H9 (cell line): ENCODE results near the gene SGIP1. TPM values are rescaled to one million over a fixed set of nuclear protein-coding genes. Genes with fewer than 3 reads are reported as not detected.

Experiments
- DNase-seq: peaks from one replicate; pipeline ENCODE4 v3.0.0-alpha.2; 2017
- H2AFZ ChIP-seq: one replicate; pipeline ENCODE4 v1.6.1; 2013; ENCODE audit warnings: mild to moderate bottlenecking, low read length, control low read depth, moderate library complexity
- H2AK5ac ChIP-seq: 2 replicates; pipeline ENCODE4 v1.6.1; 2013; ENCODE audit warnings: low read length, control low read depth, mixed read lengths; ENCODE audit not compliant: insufficient read length
- H2BK120ac ChIP-seq: one replicate; pipeline ENCODE4 v1.6.1; 2013; ENCODE audit warnings: low read depth, mild to moderate bottlenecking, low read length, control low read depth, inconsistent platforms; ENCODE audit not compliant: poor library complexity, severe bottlenecking
- H2BK12ac ChIP-seq: 2 replicates; pipeline ENCODE4 v1.6.1; 2013; ENCODE audit warnings: low read length, control low read depth, mixed read lengths, low read depth; ENCODE audit not compliant: insufficient read length
- H2BK15ac ChIP-seq: 2 replicates; pipeline ENCODE4 v1.6.1; 2013; ENCODE audit warnings: low read depth, low read length, control low read depth
- H2BK20ac ChIP-seq: one replicate; pipeline ENCODE4 v1.6.1; 2013; ENCODE audit warnings: low read depth, mild to moderate bottlenecking, low read length, control low read depth, inconsistent platforms; ENCODE audit not compliant: poor library complexity, severe bottlenecking
- H2BK5ac ChIP-seq: 2 replicates; pipeline ENCODE4 v1.6.1; 2013; ENCODE audit warnings: low read length, control low read depth, mixed read lengths; ENCODE audit not compliant: insufficient read length
- H3K14ac ChIP-seq: 2 replicates; pipeline ENCODE4 v1.6.1; 2013; ENCODE audit warnings: low read length, control low read depth; ENCODE audit not compliant: insufficient read depth
- H3K18ac ChIP-seq: 2 replicates; pipeline ENCODE4 v1.6.1; 2013; ENCODE audit warnings: low read depth, mild to moderate bottlenecking, mixed read lengths, low read length, control low read depth; ENCODE audit not compliant: insufficient read length
- H3K23ac ChIP-seq: 2 replicates; pipeline ENCODE4 v1.6.1; 2013; ENCODE audit warnings: low read length, control low read depth, mixed read lengths, low read depth; ENCODE audit not compliant: insufficient read length
- H3K23me2 ChIP-seq: 2 replicates; pipeline ENCODE4 v1.6.1; 2013; ENCODE audit warnings: low read depth, mild to moderate bottlenecking, mixed read lengths, low read length, control low read depth; ENCODE audit not compliant: insufficient read length, poor library complexity, severe bottlenecking
- H3K27ac ChIP-seq: 2 replicates; pipeline ENCODE4 v1.5.1; 2013; ENCODE audit warnings: low read length, control low read depth, mixed read lengths, low read depth; ENCODE audit not compliant: insufficient read length
- H3K27me3 ChIP-seq: 2 replicates; pipeline ENCODE4 v1.6.1; 2013; ENCODE audit warnings: low read length, control low read depth, inconsistent platforms; ENCODE audit not compliant: insufficient read depth
- H3K4ac ChIP-seq: 2 replicates; pipeline ENCODE4 v1.6.1; 2013; ENCODE audit warnings: low read depth, mild to moderate bottlenecking, control low read depth, inconsistent platforms, low read length, moderate library complexity
- H3K4me1 ChIP-seq: 2 replicates; pipeline ENCODE4 v1.6.1; 2013; ENCODE audit warnings: low read length, control low read depth, inconsistent platforms; ENCODE audit not compliant: insufficient read depth
- H3K4me2 ChIP-seq: 2 replicates; pipeline ENCODE4 v1.6.1; 2013; ENCODE audit warnings: low read length, control low read depth, mixed read lengths; ENCODE audit not compliant: insufficient read length, insufficient read depth
- H3K56ac ChIP-seq: 2 replicates; pipeline ENCODE4 v1.6.1; 2013; ENCODE audit warnings: low read depth, mild to moderate bottlenecking, mixed read lengths, low read length, control low read depth; ENCODE audit not compliant: insufficient read length
- H3K79me1 ChIP-seq: 2 replicates; pipeline ENCODE4 v1.6.1; 2013; ENCODE audit warnings: low read depth, mild to moderate bottlenecking, moderate library complexity, low read length, control low read depth, inconsistent platforms; ENCODE audit not compliant: insufficient read depth, poor library complexity, severe bottlenecking
- H3K79me2 ChIP-seq: 2 replicates; pipeline ENCODE4 v1.6.1; 2013; ENCODE audit warnings: low read length, control low read depth, inconsistent platforms; ENCODE audit not compliant: insufficient read depth
- H3K9ac ChIP-seq: 2 replicates; pipeline ENCODE4 v1.6.1; 2013; ENCODE audit warnings: low read length, control low read depth, mixed read lengths; ENCODE audit not compliant: insufficient read length; ENCODE audit errors: extremely low read depth
- H3K9me3 ChIP-seq: one replicate; pipeline ENCODE4 v1.6.1; 2013; ENCODE audit warnings: low read depth, low read length, inconsistent platforms; ENCODE audit not compliant: control insufficient read depth
- H3T11ph ChIP-seq: one replicate; pipeline ENCODE4 v1.6.1; 2013; ENCODE audit warnings: mild to moderate bottlenecking, low read length, control low read depth, inconsistent platforms
- H4K20me1 ChIP-seq: one replicate; pipeline ENCODE4 v1.6.1; 2013; ENCODE audit not compliant: control insufficient read depth, insufficient read length, insufficient read depth
- H4K5ac ChIP-seq: 2 replicates; pipeline ENCODE4 v1.6.1; 2013; ENCODE audit warnings: low read depth, mild to moderate bottlenecking, mixed read lengths, low read length, control low read depth; ENCODE audit not compliant: insufficient read length
- H4K8ac ChIP-seq: replicated peaks from 2 replicates; pipeline ENCODE4 v1.6.1; 2013; ENCODE audit warnings: low read length, control low read depth, mixed read lengths, low read depth; ENCODE audit not compliant: insufficient read length
- H4K91ac ChIP-seq: 2 replicates; pipeline ENCODE4 v1.6.1; 2013; ENCODE audit warnings: low read depth, mild to moderate bottlenecking, moderate library complexity, mixed read lengths, low read length, control low read depth; ENCODE audit not compliant: insufficient read length
- H3K27ac Mint-ChIP-seq, 3 experiments: 2 replicates in 2 of 3; 3 replicates in 1 of 3; pipeline ENCODE4 v1.8.0; 2020 to 2021; ENCODE audit warnings: mixed read lengths in 3 of 3, mild to moderate bottlenecking in 1 of 3, moderate library complexity in 1 of 3
- H3K27me3 Mint-ChIP-seq: 2 replicates; pipeline ENCODE4 v1.8.0; 2021; ENCODE audit warnings: low read depth, mild to moderate bottlenecking, moderate library complexity, mixed read lengths
- H3K36me3 Mint-ChIP-seq, 3 experiments: 2 replicates in 2 of 3; 3 replicates in 1 of 3; pipeline ENCODE4 v1.8.0; 2020 to 2021; ENCODE audit warnings: low read depth in 3 of 3, mixed read lengths in 3 of 3; ENCODE audit not compliant: insufficient read depth in 1 of 3
- H3K4me1 Mint-ChIP-seq, 2 experiments: 2 replicates each; pipeline ENCODE4 v1.8.0; 2020; ENCODE audit warnings: mixed read lengths in 2 of 2
- H3K4me3 Mint-ChIP-seq, 2 experiments: 2 replicates in 1 of 2; 3 replicates in 1 of 2; pipeline ENCODE4 v1.8.0; 2020 to 2021; ENCODE audit warnings: mild to moderate bottlenecking in 2 of 2, mixed read lengths in 2 of 2, moderate library complexity in 1 of 2
- H3K9me3 Mint-ChIP-seq, 2 experiments: 2 replicates in 1 of 2; 3 replicates in 1 of 2; pipeline ENCODE4 v1.8.0; 2020; ENCODE audit warnings: mild to moderate bottlenecking in 2 of 2, mixed read lengths in 2 of 2, moderate library complexity in 1 of 2
- WGBS: extraction: QIAGEN DNeasy Blood & Tissue Kit; methylation state at CpG from one replicate; pipeline ENCODE4 v1.1.7; 2013; ENCODE audit warnings: missing lambda C conversion rate, low lambda C conversion rate, mixed read lengths; ENCODE audit not compliant: insufficient read length; ENCODE audit errors: extremely low coverage; 5-methylcytosine and 5-hydroxymethylcytosine counted together
- total RNA-seq: library from RNA; stranded (reverse); gene quantifications from 2 replicates; pipeline ENCODE4 v1.2.1, GENCODE V29; 2021
- TF ChIP-seq, protein P1 (sequence below): fragments of 200-600 bp; sonication (generic); conservative IDR thresholded peaks from 3 replicates; pipeline ENCODE4 v1.8.0; 2021; ENCODE audit warnings: antibody characterized with exemption, mild to moderate bottlenecking

The SGIP1 gene
- total RNA-seq, 1 experiment from 2014 or later, result 1.5 TPM

DNA sequence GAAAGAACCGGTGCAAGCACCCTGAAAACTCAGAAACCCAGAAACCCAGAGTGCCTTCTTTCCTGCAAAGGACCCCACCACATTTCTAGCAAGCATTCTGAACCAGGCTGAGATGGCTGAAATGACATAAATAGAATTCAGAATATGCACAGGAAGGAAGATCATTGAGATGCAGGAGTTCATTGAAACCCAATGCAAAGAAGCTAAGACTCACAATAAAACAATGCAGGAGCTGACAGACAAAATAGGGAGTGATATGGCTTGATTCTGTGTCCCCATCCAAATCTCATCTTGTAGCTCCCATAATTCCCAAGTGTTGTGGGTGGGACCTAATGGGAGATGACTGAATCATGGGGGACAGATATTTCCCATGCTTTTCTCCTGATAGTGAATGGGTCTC lies 22.8 kb upstream of the SGIP1 start:
- Histone ChIP-seq H2BK120ac (no peak overlapping the region), H3K23ac (no peak overlapping the region), H4K91ac (no peak overlapping the region), H3K14ac (no peak overlapping the region), H4K5ac (no peak overlapping the region), H4K8ac (no peak overlapping the region), H3K27me3 (no peaks in the 10 kb centered on the region), H3K56ac (no peak overlapping the region), H2AFZ (no peak overlapping the region), H3K23me2 (no peaks in the 10 kb centered on the region), H3K9me3 (no peaks in the 10 kb centered on the region), H3T11ph (no peak overlapping the region), H3K79me1 (no peaks in the 10 kb centered on the region), H2BK15ac (no peak overlapping the region), H3K4me2 (no peak overlapping the region), H3K27ac (no peak overlapping the region), H2AK5ac (no peak overlapping the region), H3K4me1 (no peaks in the 10 kb centered on the region), H3K79me2 (no peaks in the 10 kb centered on the region), H3K18ac (no peak overlapping the region), H2BK20ac (no peak overlapping the region), H2BK12ac (no peak overlapping the region), H4K20me1 (no peaks in the 10 kb centered on the region), H3K4ac (no peak overlapping the region), H3K9ac (no peak overlapping the region), H2BK5ac (no peak overlapping the region)
- Mint-ChIP-seq H3K36me3 (no peaks in the 10 kb centered on the region; a peak in 1 of 7 replicates), H3K27ac (no peak overlapping the region), H3K4me1 (peaks cover 6 to 9% of the 10 kb centered on the region in 2 experiments), H3K27me3 (no peaks in the 10 kb centered on the region), H3K9me3 (no peaks in the 10 kb centered on the region), H3K4me3 (no peak overlapping the region)
- TF ChIP-seq, protein P1, sequence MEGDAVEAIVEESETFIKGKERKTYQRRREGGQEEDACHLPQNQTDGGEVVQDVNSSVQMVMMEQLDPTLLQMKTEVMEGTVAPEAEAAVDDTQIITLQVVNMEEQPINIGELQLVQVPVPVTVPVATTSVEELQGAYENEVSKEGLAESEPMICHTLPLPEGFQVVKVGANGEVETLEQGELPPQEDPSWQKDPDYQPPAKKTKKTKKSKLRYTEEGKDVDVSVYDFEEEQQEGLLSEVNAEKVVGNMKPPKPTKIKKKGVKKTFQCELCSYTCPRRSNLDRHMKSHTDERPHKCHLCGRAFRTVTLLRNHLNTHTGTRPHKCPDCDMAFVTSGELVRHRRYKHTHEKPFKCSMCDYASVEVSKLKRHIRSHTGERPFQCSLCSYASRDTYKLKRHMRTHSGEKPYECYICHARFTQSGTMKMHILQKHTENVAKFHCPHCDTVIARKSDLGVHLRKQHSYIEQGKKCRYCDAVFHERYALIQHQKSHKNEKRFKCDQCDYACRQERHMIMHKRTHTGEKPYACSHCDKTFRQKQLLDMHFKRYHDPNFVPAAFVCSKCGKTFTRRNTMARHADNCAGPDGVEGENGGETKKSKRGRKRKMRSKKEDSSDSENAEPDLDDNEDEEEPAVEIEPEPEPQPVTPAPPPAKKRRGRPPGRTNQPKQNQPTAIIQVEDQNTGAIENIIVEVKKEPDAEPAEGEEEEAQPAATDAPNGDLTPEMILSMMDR, result no peak
- WGBS, result no CpG with 5 or more reads among the region's 1 CpG
- DNase-seq, result no peak
